HG02870 (cell line): ENCODE results near the gene FGF14.

ENCODE experiments used
- ATAC-seq: cut with Tn5 transposase; IDR thresholded peaks from one replicate; pipeline ENCODE4 v1.9.1; 2021; ENCODE audit warnings: mild to moderate bottlenecking, moderate library complexity; ENCODE audit not compliant: unreplicated experiment

Gene FGF14

DNA sequence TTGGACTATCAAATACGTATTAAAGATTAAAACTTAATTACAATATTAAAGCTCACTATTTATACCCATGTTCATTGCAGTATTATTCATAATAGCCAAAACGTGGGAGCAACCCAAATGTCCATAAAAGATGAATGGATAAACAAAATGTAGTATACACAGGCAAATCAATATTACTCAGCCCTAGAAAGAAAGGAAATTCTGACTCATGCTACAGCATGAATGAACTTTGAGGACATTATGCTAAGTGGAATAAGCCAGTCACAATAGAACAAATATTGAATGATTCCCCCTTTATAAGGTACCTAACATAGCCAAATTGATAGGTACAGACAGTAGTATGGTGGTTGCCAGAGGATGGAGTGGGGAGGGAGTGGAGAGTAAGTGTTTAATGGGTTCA is 457.3 kb downstream of the FGF14 start:
- no peak for ATAC-seq

DNA sequence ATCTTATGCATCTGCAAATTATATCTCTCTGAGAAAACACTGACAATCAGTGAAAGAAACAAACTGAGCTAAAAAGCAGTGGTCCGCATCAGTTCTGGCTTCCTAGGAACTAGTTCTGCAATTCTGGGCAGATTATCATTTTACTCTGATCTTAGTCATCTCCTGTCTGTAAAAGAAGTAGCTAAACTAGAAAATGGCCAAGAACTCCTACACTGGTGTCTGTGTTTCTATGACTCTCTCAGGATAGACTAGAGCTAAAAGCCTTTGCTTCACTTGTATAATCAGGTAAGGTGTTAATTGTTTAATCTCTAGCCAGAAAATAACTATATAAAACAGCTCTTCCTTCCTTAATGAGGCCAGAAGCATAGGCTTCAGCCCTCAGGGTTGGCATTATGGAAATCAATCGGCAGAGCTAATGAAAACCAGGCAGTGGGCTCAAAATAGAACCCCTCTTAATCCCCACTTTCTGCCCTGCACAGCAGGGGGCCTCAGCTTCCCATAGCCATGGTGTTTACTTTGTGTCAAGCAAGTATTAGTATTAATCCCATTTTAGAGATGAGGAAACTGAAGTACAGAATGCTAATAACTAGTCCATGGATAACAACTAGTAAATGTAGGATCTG is 459.2 kb downstream of the FGF14 start:
- no peak for ATAC-seq

DNA sequence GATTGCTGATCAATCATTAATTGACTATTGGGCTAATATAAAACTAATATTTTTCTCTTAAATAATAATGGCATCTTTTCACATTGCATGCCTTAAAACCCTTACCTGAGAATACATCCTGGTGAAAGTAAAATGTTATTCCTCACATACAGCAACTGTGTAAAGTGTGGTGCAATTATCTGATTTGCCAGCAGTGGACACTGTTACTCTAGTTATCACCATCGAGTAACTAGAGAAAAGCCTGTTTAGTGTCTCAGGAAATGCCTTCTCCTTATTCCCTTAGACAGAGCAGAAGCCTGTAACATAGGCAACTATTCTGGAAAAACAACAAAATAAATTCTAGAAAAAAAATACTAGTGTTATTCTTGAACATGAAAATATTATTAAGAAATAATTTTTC is 459.8 kb downstream of the FGF14 start:
- ATAC-seq, result peak; percentile 62

DNA sequence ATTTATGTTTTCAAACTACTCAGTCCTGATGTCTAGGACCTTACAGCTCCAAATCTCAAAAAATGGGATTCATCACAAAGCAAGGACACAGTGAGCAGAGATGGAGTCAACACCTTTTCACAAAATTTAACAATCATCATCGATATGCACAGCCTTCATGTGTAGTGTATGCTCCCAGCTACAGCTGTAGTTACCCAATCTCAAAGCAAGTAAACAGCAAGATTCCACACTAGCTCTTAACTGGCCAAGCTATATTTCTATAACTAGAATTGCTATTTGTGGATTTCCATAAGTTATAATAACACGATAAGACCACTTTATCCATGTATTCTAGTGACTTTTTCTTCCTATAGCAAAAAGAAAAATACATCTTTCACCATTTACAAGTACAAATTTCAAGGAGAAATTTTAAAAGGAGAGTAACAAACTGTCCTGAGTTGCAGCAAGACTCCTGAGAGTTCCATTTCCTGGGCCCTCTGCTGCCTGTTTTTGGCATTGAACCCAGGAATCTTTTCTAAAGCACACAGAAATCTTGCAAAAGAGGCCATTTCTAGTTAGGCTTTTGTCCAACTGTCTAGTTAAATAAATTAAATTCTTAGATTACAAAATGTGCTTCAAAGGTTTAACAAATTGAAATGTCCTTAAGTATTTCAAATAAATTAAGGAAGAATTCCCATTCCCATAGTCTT is 460.6 kb downstream of the FGF14 start:
- ATAC-seq, result no peak

DNA sequence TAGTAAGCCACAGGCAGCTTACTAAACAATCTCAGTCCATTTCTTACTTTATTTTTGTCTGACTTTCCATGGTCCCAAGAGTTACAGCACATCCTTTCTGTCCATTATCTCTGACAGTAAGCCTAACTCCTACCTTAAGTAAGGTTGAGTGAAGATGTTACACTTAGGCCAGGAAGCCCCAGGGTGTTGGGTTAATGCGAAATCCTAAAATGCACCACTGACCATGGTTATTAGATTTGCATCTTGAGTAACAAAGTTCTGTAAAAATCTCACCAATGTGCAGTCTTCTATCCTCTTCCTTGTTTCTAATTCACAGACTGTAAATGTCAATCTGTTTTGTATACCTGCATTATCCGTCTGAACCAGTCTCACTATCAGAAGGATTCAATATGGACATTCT is 462.5 kb downstream of the FGF14 start:
- ATAC-seq, result no peak

DNA sequence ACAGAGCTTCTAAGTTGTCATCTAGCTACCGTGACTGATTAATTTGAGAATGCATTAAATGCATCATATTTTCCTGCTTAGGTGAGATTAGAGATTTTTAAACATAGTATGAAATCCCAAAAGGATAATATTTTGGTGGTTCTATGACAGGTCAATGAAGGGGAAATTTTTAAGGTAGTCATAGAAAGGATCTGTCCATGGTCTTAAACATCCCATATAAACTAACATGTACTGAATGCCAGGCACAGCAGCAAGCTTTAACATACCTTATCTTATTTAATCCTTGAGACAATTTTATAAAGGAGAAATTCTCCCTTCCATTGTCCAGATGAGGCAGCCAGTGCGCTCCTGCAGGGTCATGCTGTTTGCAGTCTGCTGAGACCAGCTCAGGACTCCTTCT is 466.0 kb downstream of the FGF14 start:
- no peak for ATAC-seq

DNA sequence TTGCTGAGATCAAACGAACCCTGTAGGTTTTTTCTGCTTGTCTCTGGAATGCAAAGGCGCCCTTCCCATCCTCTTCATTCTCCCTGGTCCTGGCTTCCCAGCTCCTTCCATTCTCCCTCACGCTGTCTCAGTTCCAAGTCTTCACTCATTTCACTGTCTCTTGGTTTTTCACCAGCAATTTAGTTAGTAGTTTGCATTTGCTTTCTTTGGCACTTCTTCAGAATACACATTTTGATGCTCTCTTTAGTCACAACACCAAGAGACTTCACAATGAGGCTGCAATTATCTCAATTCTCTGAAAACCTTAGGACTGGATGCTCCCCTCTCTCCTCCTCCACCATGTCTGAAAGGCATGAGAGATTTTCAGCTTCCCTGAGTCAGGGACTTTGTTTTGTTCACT is 470.7 kb downstream of the FGF14 start:
- no peak for ATAC-seq

DNA sequence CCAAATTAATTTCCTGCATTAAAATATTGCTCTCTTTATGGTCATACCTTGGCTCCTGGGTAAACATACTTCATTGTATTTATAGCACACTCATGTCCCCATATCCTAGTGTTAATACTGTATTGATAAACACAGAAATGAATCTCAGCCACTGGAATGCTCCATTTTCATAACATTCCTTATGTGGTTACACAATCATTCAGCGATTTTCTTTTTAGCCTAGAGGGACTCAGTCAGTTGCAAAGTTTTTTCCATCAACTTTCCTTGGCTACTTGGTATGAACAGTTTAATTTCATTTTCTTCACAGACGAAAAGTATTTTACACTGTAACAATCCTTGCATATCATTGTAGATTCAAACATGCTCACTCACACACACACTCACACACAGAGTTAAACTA is 471.5 kb downstream of the FGF14 start:
- no peak for ATAC-seq

DNA sequence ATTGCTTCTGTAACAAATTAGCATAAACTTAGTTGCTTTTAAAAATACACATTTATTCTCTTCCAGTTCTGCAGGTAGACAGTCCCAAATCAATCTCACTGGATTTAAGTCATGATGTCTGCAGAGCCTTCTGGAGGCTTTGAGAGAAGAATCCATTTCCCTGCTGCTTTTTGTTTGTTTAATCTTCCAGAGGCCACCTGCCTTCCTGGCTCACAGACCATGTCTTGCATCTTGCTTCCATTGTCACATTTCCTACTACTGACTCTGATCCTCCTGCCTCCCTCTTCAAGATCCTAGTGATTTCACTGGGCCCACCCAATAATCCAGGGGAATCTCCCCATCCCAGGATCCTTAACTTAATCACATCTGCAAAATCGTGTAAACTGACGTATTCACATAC is 476.1 kb downstream of the FGF14 start:
- ATAC-seq, result no peak

DNA sequence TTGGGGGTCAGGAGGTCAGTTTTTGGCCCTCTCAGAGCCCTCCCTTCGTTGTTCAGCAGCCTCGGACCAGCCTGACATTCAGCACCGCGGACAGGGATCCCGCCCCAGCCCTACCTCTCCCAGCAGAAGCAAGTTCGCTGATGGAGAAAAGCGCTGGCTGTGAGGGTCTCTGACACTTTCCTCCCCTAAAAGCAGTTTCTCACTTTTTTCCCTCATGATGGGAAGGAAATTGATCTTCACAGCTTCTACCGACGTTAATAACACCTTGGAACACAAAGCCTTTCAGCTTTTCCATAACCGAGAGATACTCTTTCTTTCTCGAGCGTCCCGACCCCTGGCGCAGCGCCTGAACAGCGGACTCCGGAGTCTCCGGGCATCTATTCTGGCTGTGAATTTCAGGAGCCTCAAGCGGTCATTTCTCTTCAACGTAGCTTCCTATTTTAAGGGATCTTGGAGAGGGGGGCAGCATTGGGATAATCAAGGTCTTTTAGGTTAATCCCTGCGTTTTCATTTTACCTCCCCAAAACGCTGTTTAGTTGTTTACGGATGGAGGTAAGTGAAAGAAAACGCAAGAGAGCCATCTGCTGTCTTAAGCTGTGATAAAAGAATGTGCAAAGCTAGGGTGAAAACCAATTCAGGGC is 482.2 kb downstream of the FGF14 start:
- ATAC-seq, result no peak

DNA sequence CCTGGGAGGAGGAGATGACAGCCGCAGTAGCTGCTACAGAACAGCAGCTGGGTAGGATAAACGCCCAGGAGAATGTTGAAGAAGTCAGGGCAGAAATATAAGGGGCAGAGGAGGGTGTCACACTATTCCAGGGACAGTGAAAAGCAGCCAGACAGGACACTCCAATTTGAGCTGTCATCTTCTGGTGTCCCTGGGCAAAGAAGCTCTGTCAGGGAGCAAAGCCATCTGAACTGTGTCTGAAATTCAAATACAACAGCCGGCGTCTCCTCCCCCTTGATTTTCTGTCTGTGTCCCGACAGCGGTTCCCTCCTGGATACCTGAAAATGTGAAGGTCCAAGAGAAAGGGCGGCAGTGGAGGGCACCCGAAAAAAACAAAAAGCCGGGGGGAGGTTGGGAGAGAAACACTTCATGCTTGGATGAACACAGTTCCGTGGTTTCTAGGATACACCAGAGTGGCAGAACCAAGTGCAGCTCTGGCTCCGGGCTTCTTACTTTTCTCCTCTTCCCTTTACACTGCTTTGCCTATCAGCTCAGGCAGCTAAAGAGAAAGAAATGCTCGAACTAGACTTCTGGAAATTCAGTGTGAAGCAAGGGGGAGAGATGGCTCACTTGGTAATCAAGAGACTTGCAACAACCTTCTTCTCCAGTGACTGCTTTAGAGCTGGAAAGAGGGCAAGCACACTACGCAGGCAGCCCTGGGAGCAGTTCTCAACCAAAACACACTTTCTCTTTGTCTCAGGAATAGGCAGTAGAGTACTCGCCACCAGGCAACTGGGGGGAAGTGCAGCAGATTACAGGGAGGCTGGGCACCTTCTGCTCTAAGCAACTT is 483.8 kb downstream of the FGF14 start:
- no peak for ATAC-seq

DNA sequence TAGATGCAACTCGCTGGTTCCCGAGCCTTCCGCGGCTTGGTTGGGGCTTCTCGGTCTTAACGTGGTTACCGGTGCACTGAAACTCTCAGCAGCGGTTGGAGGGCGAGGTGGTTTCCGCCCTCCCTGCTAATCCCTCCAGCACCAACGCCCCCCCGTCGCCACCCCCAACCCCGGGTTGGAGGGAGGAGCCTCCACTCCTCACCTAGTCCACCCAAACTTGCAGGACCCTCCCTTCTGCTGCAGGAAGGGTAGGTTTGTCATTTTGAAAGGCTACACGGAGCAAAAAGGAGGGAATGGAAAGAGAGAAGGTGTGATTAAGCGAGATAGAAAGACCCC is 484.4 kb downstream of the FGF14 start:
- no peak for ATAC-seq

DNA sequence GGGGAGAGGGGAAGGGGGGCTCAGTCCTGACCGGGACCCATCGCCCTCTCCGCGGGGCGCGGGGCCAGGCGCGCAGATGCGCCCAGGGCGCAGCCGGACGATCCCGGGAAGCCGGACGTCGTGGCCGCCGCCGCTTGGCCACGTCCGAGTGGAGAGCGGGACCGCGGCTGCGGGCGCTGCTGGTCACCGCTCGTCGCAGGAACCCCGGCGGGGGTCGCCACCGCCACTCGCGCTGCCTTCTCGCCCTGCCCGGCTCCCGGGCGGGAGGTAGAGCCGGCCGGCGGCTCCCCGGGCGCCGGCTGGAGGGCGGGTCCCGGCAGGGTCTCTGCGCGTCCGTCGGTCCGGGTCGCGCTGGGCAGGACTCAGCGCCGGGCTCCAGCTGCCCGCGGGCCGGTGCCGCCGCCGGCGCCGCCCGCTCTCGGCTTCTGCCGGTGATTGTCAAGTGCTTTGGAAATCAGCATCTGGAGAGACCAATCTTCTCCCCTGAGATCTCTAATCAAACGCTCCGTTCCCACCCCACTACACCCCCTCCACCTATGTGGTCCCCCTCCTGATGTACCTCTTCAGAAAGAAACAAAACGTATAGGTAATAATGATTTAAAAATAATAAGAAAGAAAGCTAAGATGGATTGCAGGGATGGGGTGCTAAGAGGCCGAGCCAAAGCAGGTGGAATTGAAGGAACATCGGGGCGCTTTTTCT is 484.9 kb downstream of the FGF14 start:
- no peak for ATAC-seq

DNA sequence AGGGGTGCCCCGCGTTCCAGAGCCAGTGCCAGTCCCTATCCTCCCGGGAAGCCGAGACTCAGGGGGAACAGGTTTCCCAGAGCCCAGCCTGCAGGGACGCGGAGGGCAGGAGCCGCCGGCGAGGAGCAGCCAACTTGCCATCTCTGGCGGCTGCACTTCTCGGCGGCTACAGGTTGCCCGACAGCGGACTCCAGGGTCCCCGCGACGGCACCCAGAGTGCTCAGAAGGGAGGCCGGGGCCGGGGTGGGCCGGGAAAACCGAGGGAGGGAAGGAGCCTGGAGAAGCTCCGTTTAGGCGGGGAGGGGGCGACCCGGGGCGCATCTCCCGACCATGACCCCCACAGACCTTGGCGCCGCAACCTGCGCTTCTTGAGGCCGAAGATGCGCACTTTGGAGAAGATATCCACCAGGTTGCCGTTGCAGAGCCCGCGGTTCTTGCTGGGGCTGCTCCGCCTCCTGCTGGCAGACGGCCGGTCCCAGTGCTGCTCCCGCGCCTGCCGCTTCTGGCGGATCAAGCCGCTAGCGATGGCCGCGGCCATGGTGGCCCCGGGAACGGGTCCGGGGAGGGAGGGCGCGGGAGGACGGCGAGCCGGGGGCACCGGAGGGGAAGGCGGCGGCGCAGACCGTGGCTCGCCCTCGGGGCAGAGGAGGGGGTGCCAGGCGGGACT is 485.6 kb downstream of the FGF14 start:
- ATAC-seq, result no peak

DNA sequence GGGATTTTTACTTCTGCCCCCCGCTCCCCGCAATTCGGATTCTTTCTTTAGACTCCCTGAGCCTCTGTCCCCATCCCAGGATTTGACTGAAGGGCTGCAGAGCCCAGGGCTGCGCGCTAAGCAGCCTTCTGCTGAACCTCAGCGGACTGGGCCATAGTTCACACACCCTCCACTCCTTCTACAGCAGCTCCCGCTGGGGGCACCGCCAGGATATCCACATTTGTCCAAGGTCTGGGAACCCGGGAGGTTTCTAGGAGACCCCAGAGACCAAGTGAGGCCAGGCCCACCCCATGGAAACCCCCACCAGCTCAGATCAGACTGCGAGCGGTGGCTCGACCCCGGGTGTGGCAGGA is 486.1 kb downstream of the FGF14 start:
- ATAC-seq, result no peak

DNA sequence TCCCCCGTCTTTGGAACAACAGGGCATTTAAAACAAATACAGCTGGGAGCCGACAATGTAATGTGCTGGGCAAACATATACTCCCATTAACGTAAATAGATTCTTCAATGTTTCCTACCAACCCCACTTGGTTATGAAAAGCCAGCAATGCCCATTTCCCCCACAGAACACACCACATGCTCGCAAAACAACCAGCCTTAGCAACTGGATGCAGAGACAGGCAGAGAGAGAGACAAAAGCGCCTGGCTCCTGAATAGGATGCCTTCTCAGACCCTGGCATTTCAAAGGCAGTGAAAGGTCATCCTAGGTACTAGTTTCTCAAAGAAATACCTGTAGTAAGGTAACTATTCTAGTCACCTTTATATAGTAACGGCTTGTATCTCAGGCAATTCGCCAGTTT is 486.5 kb downstream of the FGF14 start:
- no peak for ATAC-seq

DNA sequence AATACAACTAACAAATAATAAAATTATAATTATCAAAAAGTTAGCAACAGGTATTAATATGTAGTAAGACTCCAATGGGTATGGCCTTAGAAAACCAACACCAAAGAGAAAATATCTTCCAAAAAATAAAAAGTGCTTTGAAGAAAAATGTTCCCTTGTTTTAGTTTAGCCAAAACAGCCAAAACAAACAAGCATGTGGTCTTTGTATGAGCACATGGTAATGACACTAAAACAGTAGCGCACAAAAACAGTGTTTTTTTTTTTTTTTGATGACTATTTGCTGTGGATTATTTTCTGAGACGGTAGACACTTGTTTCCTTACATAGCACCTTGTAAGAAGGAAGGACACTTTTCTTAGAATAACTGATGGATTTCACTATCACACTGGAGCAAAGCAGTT is 490.1 kb downstream of the FGF14 start:
- ATAC-seq, result no peak

DNA sequence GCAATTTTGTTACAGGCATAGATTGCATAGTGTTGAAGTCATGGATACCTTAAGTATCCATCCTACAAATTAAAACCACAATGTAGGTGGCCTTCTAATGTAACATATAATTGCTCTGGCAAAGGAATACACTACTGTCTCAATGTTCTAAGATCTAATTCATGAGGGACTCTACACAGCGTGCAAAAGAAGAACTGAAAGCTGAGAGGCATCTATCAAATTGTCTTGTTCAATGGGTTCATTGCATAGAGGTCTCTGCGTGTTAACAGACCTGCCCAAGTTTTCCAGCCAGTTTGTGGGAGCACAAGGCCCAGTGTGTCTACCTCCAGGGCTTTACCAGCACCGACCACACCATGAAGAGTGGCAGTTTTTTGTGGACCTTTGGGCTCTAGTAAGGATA is 498.0 kb downstream of the FGF14 start:
- ATAC-seq, result no peak

DNA sequence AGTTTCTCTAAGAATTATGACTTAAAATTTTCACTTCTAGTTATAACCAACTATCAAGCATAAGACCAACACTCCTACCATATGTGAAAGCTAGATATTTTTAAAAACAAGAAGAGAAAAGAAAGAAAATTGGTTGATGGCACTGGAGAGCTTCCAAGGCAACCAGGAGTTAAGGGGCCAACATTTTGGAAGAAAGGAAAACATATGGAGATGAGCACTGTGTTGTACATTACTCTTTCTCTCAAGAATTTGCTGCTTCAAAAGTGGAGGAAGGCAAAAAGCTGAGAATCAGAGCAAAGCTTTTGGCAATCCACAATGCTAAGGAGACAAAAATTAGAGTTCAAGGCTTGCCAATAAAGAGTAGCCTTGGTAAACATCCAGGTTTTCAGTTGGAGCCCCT is 503.2 kb downstream of the FGF14 start:
- no peak for ATAC-seq

DNA sequence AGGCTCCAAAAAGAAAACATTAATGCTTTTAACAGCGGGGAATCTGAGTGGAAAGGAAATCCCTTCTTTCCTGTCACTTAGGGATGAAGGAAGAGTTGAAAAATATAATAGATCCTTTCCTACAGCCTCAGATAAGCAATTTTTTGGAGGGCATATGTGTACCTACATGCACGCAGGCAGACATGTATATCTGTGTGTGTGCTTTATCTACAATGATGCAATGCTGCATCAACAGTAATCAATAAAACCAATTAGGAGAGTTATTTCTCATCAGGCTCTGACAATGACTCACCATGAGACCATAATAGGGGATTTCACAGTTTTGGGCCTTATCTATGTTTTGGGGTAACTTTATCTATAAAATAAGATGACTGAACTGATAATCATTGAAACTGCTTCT is 505.3 kb downstream of the FGF14 start:
- ATAC-seq, result no peak

DNA sequence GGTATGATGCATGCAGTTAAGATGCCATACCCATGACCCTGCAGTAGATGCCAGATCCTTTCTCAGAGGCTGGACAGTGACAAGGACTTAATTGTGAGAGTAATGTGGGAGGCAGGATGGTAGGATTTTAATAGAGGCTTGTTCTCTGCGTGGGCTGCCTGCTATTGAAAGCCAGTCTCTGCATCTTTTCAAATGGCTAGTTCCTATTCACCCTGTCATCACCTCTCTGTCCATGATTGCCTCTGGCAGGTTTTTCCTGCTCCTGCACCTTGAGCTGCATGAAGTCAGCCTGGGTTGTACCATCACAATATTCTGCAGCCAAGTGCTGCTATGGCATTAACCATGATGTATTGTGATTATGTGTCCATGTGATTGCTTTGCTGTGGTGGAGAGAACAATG is 508.8 kb downstream of the FGF14 start:
- no peak for ATAC-seq
